HEK293 (cell line): Measurements from ENCODE around the gene KLC4.
A peak's percentile ranks its signal among the peaks of the same experiment; 100 is the strongest.

Experiments used
- ELK4 ChIP-seq: IDR thresholded peaks from 2 replicates; pipeline ENCODE4 v1.6.1; 2011; ENCODE audit warnings: mild to moderate bottlenecking, low read depth, low read length, borderline replicate concordance
- GLIS1 ChIP-seq: fragments of 450-650 bp; formaldehyde crosslinking; IDR thresholded peaks from 2 replicates; pipeline ENCODE4 v1.5.1; 2016; ENCODE audit warnings: missing biosample characterization, missing genetic modification characterization
- HIC1 ChIP-seq: fragments of 450-650 bp; formaldehyde crosslinking; IDR thresholded peaks from 2 replicates; pipeline ENCODE4 v1.5.1; 2016; ENCODE audit warnings: missing biosample characterization, missing genetic modification characterization
- INSM2 ChIP-seq: fragments of 450-650 bp; formaldehyde crosslinking; IDR thresholded peaks from 2 replicates; pipeline ENCODE4 v1.5.1; 2016; ENCODE audit warnings: missing biosample characterization, missing genetic modification characterization
- OSR2 ChIP-seq: fragments of 450-650 bp; formaldehyde crosslinking; IDR thresholded peaks from 2 replicates; pipeline ENCODE4 v1.5.1; 2016; ENCODE audit warnings: missing biosample characterization, missing genetic modification characterization
- OVOL3 ChIP-seq: fragments of 450-650 bp; formaldehyde crosslinking; IDR thresholded peaks from 2 replicates; pipeline ENCODE4 v1.5.1; 2016; ENCODE audit warnings: missing biosample characterization, missing genetic modification characterization
- PRDM4 ChIP-seq: fragments of 450-650 bp; formaldehyde crosslinking; IDR thresholded peaks from 2 replicates; pipeline ENCODE4 v1.5.1; 2017; ENCODE audit warnings: missing biosample characterization, missing genetic modification characterization
- SALL2 ChIP-seq: fragments of 450-650 bp; formaldehyde crosslinking; IDR thresholded peaks from 2 replicates; pipeline ENCODE4 v1.5.0; 2017; ENCODE audit warnings: missing biosample characterization, mild to moderate bottlenecking, missing genetic modification characterization, borderline replicate concordance
- ZBTB6 ChIP-seq: fragments of 450-650 bp; formaldehyde crosslinking; IDR thresholded peaks from 2 replicates; pipeline ENCODE4 v1.5.1; 2017; ENCODE audit warnings: missing biosample characterization, missing genetic modification characterization
- ZNF121 ChIP-seq: fragments of 450-650 bp; formaldehyde crosslinking; IDR thresholded peaks from 2 replicates; pipeline ENCODE4 v1.5.1; 2016; ENCODE audit warnings: missing biosample characterization, missing genetic modification characterization
- ZNF335 ChIP-seq: fragments of 450-650 bp; formaldehyde crosslinking; conservative IDR thresholded peaks from 2 replicates; pipeline ENCODE4 v1.5.1; 2016; ENCODE audit warnings: missing biosample characterization, missing genetic modification characterization
- ZNF350 ChIP-seq: fragments of 450-650 bp; formaldehyde crosslinking; IDR thresholded peaks from 2 replicates; pipeline ENCODE4 v1.5.0; 2017; ENCODE audit warnings: missing biosample characterization, mild to moderate bottlenecking, missing genetic modification characterization
- ZNF558 ChIP-seq: fragments of 450-650 bp; formaldehyde crosslinking; IDR thresholded peaks from 2 replicates; pipeline ENCODE4 v1.5.1; 2016; ENCODE audit warnings: missing biosample characterization, missing genetic modification characterization
- ZNF561 ChIP-seq: fragments of 450-650 bp; IDR thresholded peaks from 2 replicates; pipeline ENCODE4 v1.5.1; 2018; ENCODE audit warnings: missing biosample characterization, missing genetic modification characterization, borderline replicate concordance
- ZNF626 ChIP-seq: fragments of 450-650 bp; sonication (Bioruptor Pico); formaldehyde crosslinking; IDR thresholded peaks from 2 replicates; pipeline ENCODE4 v1.5.1; 2018; ENCODE audit warnings: missing biosample characterization, missing genetic modification characterization, inconsistent platforms
- ZNF76 ChIP-seq: fragments of 450-650 bp; formaldehyde crosslinking; IDR thresholded peaks from 2 replicates; pipeline ENCODE4; 2016; ENCODE audit warnings: low read depth, missing biosample characterization, missing genetic modification characterization, borderline replicate concordance
- ZSCAN23 ChIP-seq: fragments of 450-650 bp; formaldehyde crosslinking; IDR thresholded peaks from 2 replicates; pipeline ENCODE4 v1.5.1; 2016; ENCODE audit warnings: missing biosample characterization, missing genetic modification characterization
- TF ChIP-seq, protein P1 (sequence below): fragments of 450-650 bp; formaldehyde crosslinking; IDR thresholded peaks from 2 replicates; pipeline ENCODE4 v1.5.1; 2017; ENCODE audit warnings: missing biosample characterization, missing genetic modification characterization
- TF ChIP-seq, protein P2 (sequence below): fragments of 450-650 bp; formaldehyde crosslinking; IDR thresholded peaks from 2 replicates; pipeline ENCODE4 v1.5.1; 2016; ENCODE audit warnings: missing biosample characterization, missing genetic modification characterization
- TF ChIP-seq, protein P3 (sequence below): fragments of 450-650 bp; formaldehyde crosslinking; optimal IDR thresholded peaks from 2 replicates; pipeline ENCODE3; 2016; ENCODE audit warnings: missing biosample characterization, mild to moderate bottlenecking, missing genetic modification characterization

Gene KLC4

GRCh38 chr6:43090559-43090956 is 31.1 kb downstream of the KLC4 start (continued):
- no peak for TF ChIP-seq ZNF350 (tag by site-specific recombination)
- TF ChIP-seq ZNF626, result no peak
- no peak for TF ChIP-seq ZBTB6 (tag by site-specific recombination)
- TF ChIP-seq HIC1 (tag by site-specific recombination), result no peak
- TF ChIP-seq ZNF335 (tag by site-specific recombination), result peak; percentile 3; the same call in 1 of the 2 replicates
- no peak for TF ChIP-seq INSM2 (tag by site-specific recombination)
- TF ChIP-seq OSR2, result peak; percentile 59
- no peak for TF ChIP-seq ZSCAN23 (tag by site-specific recombination)
- peak; percentile 72; the same call in 1 of the 2 replicates for TF ChIP-seq ZNF561 (tag by site-specific recombination)
- TF ChIP-seq GLIS1 (tag by site-specific recombination), result peak; percentile 81
- TF ChIP-seq, protein P1, sequence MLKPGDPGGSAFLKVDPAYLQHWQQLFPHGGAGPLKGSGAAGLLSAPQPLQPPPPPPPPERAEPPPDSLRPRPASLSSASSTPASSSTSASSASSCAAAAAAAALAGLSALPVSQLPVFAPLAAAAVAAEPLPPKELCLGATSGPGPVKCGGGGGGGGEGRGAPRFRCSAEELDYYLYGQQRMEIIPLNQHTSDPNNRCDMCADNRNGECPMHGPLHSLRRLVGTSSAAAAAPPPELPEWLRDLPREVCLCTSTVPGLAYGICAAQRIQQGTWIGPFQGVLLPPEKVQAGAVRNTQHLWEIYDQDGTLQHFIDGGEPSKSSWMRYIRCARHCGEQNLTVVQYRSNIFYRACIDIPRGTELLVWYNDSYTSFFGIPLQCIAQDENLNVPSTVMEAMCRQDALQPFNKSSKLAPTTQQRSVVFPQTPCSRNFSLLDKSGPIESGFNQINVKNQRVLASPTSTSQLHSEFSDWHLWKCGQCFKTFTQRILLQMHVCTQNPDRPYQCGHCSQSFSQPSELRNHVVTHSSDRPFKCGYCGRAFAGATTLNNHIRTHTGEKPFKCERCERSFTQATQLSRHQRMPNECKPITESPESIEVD (tag by site-specific recombination), result peak; percentile 67
- TF ChIP-seq ELK4, result no peak
- no peak for TF ChIP-seq ZNF76 (tag by site-specific recombination)
- TF ChIP-seq SALL2 (tag by site-specific recombination), result no peak
- TF ChIP-seq PRDM4, result 0 out of 2 replicates have a peak, but pooled peaks have one; percentile 24
- TF ChIP-seq, protein P2, sequence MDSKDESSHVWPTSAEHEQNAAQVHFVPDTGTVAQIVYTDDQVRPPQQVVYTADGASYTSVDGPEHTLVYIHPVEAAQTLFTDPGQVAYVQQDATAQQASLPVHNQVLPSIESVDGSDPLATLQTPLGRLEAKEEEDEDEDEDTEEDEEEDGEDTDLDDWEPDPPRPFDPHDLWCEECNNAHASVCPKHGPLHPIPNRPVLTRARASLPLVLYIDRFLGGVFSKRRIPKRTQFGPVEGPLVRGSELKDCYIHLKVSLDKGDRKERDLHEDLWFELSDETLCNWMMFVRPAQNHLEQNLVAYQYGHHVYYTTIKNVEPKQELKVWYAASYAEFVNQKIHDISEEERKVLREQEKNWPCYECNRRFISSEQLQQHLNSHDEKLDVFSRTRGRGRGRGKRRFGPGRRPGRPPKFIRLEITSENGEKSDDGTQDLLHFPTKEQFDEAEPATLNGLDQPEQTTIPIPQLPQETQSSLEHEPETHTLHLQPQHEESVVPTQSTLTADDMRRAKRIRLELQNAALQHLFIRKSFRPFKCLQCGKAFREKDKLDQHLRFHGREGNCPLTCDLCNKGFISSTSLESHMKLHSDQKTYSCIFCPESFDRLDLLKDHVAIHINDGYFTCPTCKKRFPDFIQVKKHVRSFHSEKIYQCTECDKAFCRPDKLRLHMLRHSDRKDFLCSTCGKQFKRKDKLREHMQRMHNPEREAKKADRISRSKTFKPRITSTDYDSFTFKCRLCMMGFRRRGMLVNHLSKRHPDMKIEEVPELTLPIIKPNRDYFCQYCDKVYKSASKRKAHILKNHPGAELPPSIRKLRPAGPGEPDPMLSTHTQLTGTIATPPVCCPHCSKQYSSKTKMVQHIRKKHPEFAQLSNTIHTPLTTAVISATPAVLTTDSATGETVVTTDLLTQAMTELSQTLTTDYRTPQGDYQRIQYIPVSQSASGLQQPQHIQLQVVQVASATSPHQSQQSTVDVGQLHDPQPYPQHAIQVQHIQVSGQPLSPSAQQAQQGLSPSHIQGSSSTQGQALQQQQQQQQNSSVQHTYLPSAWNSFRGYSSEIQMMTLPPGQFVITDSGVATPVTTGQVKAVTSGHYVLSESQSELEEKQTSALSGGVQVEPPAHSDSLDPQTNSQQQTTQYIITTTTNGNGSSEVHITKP, result 0 out of 2 replicates have a peak, but pooled peaks have one; percentile 11
- TF ChIP-seq, protein P3, sequence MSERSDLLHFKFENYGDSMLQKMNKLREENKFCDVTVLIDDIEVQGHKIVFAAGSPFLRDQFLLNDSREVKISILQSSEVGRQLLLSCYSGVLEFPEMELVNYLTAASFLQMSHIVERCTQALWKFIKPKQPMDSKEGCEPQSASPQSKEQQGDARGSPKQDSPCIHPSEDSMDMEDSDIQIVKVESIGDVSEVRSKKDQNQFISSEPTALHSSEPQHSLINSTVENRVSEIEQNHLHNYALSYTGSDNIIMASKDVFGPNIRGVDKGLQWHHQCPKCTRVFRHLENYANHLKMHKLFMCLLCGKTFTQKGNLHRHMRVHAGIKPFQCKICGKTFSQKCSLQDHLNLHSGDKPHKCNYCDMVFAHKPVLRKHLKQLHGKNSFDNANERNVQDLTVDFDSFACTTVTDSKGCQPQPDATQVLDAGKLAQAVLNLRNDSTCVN, result no peak
- TF ChIP-seq ZNF558 (tag by site-specific recombination), result no peak
- no peak for TF ChIP-seq ZNF121
- no peak for TF ChIP-seq OVOL3 (tag by site-specific recombination)
